PC-3 (cell line): ENCODE data around the gene AKAP13. TPM values are rescaled to one million over a fixed set of nuclear protein-coding genes. Genes with fewer than 3 reads are reported as not detected.

ENCODE experiments used
- ATAC-seq: fragments of 200-7000 bp; cut with Tn5 transposase; 2 replicates; pipeline ENCODE4 v1.9.1; 2020; ENCODE audit warnings: mild to moderate bottlenecking, moderate library complexity
- BruUV-seq: library from RNA; stranded (reverse); fragments of 400-500 nt; replicated peaks from 2 replicates; lab custom pipeline; 2021; lab: Mats Ljungman, UMichigan
- CTCF ChIA-PET: fragments of 300-600 bp; sonication (Branson Sonifier 250); formaldehyde crosslinking; loops from one replicate; lab custom pipeline; 2022; ENCODE audit warnings: antibody characterized with exemption; lab: Charles Lee
- POLR2A ChIA-PET: fragments of 300-600 bp; sonication (Branson Sonifier 250); formaldehyde crosslinking; loops from one replicate; lab custom pipeline; 2022; ENCODE audit warnings: antibody characterized with exemption; ENCODE audit not compliant: unreplicated experiment; lab: Charles Lee
- DNase-seq: peaks from one replicate; pipeline ENCODE4 v3.0.0-alpha.2; 2015
- H2AFZ ChIP-seq: fragments of 300-600 bp; sonication (generic); 2 replicates; pipeline ENCODE4 v1.6.0; 2016; ENCODE audit warnings: antibody characterized with exemption, low read length
- H3F3A ChIP-seq: fragments of 300-600 bp; sonication (generic); one replicate; pipeline ENCODE4 v1.6.0; 2017; ENCODE audit warnings: antibody characterized with exemption, low read length, control low read depth, mild to moderate bottlenecking; ENCODE audit not compliant: unreplicated experiment
- H3K27ac ChIP-seq: fragments of 300-600 bp; sonication (generic); 2 replicates; pipeline ENCODE4 v1.5.1; 2016; ENCODE audit warnings: mild to moderate bottlenecking, low read length
- H3K27me3 ChIP-seq: fragments of 300-600 bp; sonication (generic); 2 replicates; pipeline ENCODE4 v1.6.1; 2016; ENCODE audit warnings: low read length, mixed read lengths
- H3K36me3 ChIP-seq: fragments of 300-600 bp; sonication (generic); 2 replicates; pipeline ENCODE4 v1.6.1; 2016; ENCODE audit warnings: low read depth, mixed run types, low read length, mixed read lengths
- H3K4me1 ChIP-seq: fragments of 300-600 bp; sonication (generic); 2 replicates; pipeline ENCODE4 v1.5.1; 2016; ENCODE audit warnings: low read length; ENCODE audit not compliant: insufficient read depth
- H3K4me2 ChIP-seq: fragments of 300-600 bp; sonication (generic); 2 replicates; pipeline ENCODE4 v1.6.0; 2016; ENCODE audit warnings: low read length
- H3K4me3 ChIP-seq: fragments of 300-600 bp; sonication (generic); 2 replicates; pipeline ENCODE4 v1.5.1; 2016; ENCODE audit warnings: mild to moderate bottlenecking, low read length, mixed read lengths
- H3K79me2 ChIP-seq: fragments of 300-600 bp; sonication (generic); 2 replicates; pipeline ENCODE4 v1.6.1; 2017; ENCODE audit warnings: low read length, mixed read lengths
- H3K9ac ChIP-seq: fragments of 300-600 bp; sonication (generic); 2 replicates; pipeline ENCODE4 v1.6.0; 2016; ENCODE audit warnings: mild to moderate bottlenecking, low read length
- H3K9me2 ChIP-seq: fragments of 300-600 bp; sonication (generic); replicated peaks from 2 replicates; pipeline ENCODE4 v1.6.1; 2016; ENCODE audit warnings: mixed run types, low read length, mixed read lengths
- H3K9me3 ChIP-seq: fragments of 300-600 bp; sonication (generic); 2 replicates; pipeline ENCODE4 v1.6.1; 2016; ENCODE audit warnings: low read length, mixed read lengths
- H4K20me1 ChIP-seq: fragments of 300-600 bp; sonication (generic); 2 replicates; pipeline ENCODE4 v1.6.1; 2016; ENCODE audit warnings: low read length, mixed read lengths
- EZH2 ChIP-seq: fragments of 300-600 bp; sonication (generic); IDR thresholded peaks from one replicate; pipeline ENCODE4 v1.6.1; 2017; ENCODE audit warnings: antibody characterized with exemption, mild to moderate bottlenecking, low read length; ENCODE audit not compliant: unreplicated experiment
- EZH2phosphoT487 ChIP-seq: fragments of 300-600 bp; sonication (generic); IDR thresholded peaks from 2 replicates; pipeline ENCODE4 v1.6.1; 2018; ENCODE audit warnings: mild to moderate bottlenecking, antibody characterized with exemption, low read length, borderline replicate concordance
- intact Hi-C: fragments of 100-400 bp; cut with micrococcal nuclease; formaldehyde crosslinking; loops from 2 replicates; pipeline ENCODE4 v1.9.0; 2023
- total RNA-seq: library from RNA; depleted of rRNA; stranded (reverse); fragments of >200 nt; gene quantifications from 2 replicates; pipeline ENCODE4 v1.2.3, GENCODE V29; 2014
- TF ChIP-seq, protein P1 (sequence below): fragments of 300-600 bp; sonication (generic); conservative IDR thresholded peaks from 2 replicates; pipeline ENCODE4 v1.5.1; 2017; ENCODE audit warnings: antibody characterized with exemption, low read depth, mild to moderate bottlenecking, low read length

AKAP13 gene
- total RNA-seq, 1 experiment from 2014 or later: 36.8 TPM

- TF ChIP-seq EZH2phosphoT487 (no peak), EZH2 (no peak)
- TF ChIP-seq, protein P1, sequence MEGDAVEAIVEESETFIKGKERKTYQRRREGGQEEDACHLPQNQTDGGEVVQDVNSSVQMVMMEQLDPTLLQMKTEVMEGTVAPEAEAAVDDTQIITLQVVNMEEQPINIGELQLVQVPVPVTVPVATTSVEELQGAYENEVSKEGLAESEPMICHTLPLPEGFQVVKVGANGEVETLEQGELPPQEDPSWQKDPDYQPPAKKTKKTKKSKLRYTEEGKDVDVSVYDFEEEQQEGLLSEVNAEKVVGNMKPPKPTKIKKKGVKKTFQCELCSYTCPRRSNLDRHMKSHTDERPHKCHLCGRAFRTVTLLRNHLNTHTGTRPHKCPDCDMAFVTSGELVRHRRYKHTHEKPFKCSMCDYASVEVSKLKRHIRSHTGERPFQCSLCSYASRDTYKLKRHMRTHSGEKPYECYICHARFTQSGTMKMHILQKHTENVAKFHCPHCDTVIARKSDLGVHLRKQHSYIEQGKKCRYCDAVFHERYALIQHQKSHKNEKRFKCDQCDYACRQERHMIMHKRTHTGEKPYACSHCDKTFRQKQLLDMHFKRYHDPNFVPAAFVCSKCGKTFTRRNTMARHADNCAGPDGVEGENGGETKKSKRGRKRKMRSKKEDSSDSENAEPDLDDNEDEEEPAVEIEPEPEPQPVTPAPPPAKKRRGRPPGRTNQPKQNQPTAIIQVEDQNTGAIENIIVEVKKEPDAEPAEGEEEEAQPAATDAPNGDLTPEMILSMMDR: no peak
- ChIA-PET POLR2A (no interaction called here), CTCF (no interaction called here)
- no peak overlapping the region for H3K9ac ChIP-seq
- H3K4me3 ChIP-seq: no peak overlapping the region
- no peaks in the 10 kb centered on the region for H3K9me3 ChIP-seq
- H3K27ac ChIP-seq: no peak overlapping the region
- no peaks in the 10 kb centered on the region for H3F3A ChIP-seq
- H4K20me1 ChIP-seq: no peaks in the 10 kb centered on the region
- no peaks in the 10 kb centered on the region for H3K27me3 ChIP-seq
- no peaks in the 10 kb centered on the region for H3K4me1 ChIP-seq
- no TSS peak for BruUV-seq
- ATAC-seq: no peak
- H3K4me2 ChIP-seq: no peak overlapping the region
- DNase-seq: no peak
- H3K36me3 ChIP-seq: peaks cover 17% of the 10 kb centered on the region
- intact Hi-C loops: no loop called here
- H2AFZ ChIP-seq: no peak overlapping the region
- no peaks in the 10 kb centered on the region for H3K9me2 ChIP-seq
- H3K79me2 ChIP-seq: no peaks in the 10 kb centered on the region
Measured at GRCh38 chr15:85718271-85718971, 338.0 kb downstream of the AKAP13 start.

- Histone ChIP-seq H3K27me3 (no peaks in the 10 kb centered on the region), H3K4me2 (no peak overlapping the region), H3K4me3 (no peak overlapping the region), H3K36me3 (peaks cover 21% of the 10 kb centered on the region), H3K27ac (no peak overlapping the region), H4K20me1 (no peaks in the 10 kb centered on the region), H3F3A (no peaks in the 10 kb centered on the region), H3K9ac (no peak overlapping the region), H2AFZ (no peak overlapping the region), H3K9me2 (no peaks in the 10 kb centered on the region), H3K9me3 (no peaks in the 10 kb centered on the region), H3K4me1 (no peaks in the 10 kb centered on the region), H3K79me2 (no peaks in the 10 kb centered on the region)
- POLR2A ChIA-PET: no interaction called here
- CTCF ChIA-PET: no interaction called here
- intact Hi-C loops: no loop called here
- ATAC-seq (no peak), DNase-seq (no peak)
- no peak for TF ChIP-seq EZH2phosphoT487
- TF ChIP-seq, protein P1: no peak
- no peak for TF ChIP-seq EZH2
- BruUV-seq: no TSS peak
Measured at GRCh38 chr15:85718981-85719380, 338.6 kb downstream of the AKAP13 start.

DNA sequence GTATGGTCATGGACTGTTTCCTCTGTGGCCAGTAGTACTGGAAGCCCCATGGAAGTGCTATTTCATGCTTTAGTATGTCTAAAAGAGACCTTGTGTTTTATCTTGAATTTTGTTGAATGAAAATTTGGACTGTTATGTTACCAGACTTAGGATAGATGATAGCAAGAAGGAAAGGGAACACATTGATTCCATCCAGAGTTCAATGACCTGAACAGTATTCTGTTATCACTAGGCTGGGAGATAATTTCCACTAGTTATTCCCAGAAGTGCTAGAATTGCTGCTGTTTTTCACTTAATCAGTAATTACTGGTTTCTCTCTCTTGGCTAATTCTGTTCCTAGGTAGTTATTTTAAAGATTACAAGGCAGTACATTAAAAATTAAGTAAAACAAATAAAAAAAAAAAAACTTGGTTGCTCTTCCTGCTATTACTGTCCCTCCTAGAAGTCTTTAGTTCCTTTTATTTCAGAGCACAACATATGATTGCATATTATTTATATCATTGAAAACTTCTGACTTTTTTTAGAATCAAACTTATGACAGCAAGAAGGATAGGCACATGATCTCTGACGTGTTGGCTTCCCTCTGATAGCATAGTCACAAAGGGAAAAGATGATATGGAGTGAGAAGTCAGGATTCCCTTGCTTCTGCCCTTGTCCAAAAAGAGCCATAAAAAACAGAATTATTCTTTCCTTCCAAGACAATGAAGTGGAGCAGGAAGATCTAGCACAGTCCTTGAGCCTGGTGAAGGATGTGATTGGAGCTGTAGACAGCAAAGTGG lies 342.2 kb downstream of the AKAP13 start:
- no peak overlapping the region for H3K4me2 ChIP-seq
- BruUV-seq: no TSS peak
- H3K36me3 ChIP-seq: peaks cover 24% of the 10 kb centered on the region
- TF ChIP-seq EZH2phosphoT487 (no peak), EZH2 (no peak)
- TF ChIP-seq, protein P1: no peak
- no peaks in the 10 kb centered on the region for H3K4me1 ChIP-seq
- POLR2A ChIA-PET: no interaction called here
- H3K27me3 ChIP-seq: no peaks in the 10 kb centered on the region
- no peak overlapping the region for H3K4me3 ChIP-seq
- H3K79me2 ChIP-seq: no peaks in the 10 kb centered on the region
- H3F3A ChIP-seq: no peaks in the 10 kb centered on the region
- no peak for ATAC-seq
- no peak for DNase-seq
- H3K9me3 ChIP-seq: no peaks in the 10 kb centered on the region
- CTCF ChIA-PET: no interaction called here
- intact Hi-C loops: no loop called here
- no peak overlapping the region for H3K9ac ChIP-seq
- no peaks in the 10 kb centered on the region for H3K9me2 ChIP-seq
- H4K20me1 ChIP-seq: no peaks in the 10 kb centered on the region
- no peak overlapping the region for H3K27ac ChIP-seq
- H2AFZ ChIP-seq: no peak overlapping the region
